Measurements from ENCODE around the gene TUBGCP4.
A peak's percentile ranks its signal among the peaks of the same experiment; 100 is the strongest.
"Not testable (repeated sequence)": the region's sequence is repeated elsewhere in the genome, so short reads cannot be mapped to it uniquely, and the experiment has no call there.

Gene TUBGCP4

DNA sequence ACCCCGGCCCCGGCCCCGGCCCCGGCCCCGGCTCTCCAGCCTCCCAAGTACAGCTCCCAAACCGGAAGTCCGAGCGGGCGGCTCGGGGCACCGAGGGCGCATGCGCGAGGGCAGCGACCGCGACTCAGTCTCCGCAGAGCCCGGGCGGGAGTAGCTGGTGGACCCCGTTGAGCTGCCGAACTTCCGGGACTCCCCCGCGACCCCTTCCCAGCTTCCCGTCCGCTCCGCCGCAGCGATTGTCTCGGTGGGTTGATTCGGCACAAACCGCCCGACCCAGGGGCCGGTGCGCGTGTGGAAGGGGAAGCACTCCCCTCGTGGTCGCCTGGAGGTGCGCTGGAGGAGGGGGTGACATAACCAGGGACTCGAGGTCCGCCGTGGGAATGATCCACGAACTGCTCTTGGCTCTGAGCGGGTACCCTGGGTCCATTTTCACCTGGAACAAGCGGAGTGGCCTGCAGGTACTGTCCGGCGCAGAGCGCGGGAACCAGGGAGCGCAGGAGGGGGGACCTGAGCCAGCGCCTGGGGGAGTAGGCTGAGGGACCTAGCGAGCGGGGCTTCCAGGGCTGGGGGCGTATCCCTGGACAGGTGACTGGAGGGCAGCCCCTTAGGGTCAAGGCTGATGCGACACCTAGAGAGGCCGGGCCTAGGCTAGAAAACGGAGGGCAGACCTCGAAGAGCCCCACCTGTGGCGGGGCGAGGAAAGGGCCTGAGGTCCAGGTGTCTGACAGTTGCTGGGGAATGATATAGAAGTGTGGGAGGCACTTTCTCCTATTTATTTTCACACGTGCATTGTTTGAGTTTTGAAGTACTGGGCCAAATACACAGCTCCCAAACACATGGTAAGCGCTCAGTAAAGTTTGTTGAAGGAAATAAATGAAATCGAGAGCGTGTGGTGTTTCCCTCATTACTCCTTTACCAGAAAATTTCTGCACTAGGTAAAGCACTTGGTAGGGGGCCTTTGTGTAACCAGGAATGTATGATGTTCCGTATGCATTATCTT, at the start of gene TUBGCP4, which contains the start of gene ZSCAN29:
TUBGCP4 (plus strand) TSS at position 127 of the 1,000 bp plus-strand sequence; CDS start at position 381, 254 bp downstream.
ZSCAN29 (minus strand) TSS at position 69 of the 1,000 bp plus-strand sequence. CDS start 1,130 bp downstream, outside the sequence.
- DNase-seq = peak; percentile 86

GRCh38 chr15:43325039-43325684, 45.7 kb upstream of the TUBGCP4 start:
- no peak for DNase-seq

GRCh38 chr15:43329217-43329959, 41.5 kb upstream of the TUBGCP4 start:
- DNase-seq = peak; percentile 55

DNA sequence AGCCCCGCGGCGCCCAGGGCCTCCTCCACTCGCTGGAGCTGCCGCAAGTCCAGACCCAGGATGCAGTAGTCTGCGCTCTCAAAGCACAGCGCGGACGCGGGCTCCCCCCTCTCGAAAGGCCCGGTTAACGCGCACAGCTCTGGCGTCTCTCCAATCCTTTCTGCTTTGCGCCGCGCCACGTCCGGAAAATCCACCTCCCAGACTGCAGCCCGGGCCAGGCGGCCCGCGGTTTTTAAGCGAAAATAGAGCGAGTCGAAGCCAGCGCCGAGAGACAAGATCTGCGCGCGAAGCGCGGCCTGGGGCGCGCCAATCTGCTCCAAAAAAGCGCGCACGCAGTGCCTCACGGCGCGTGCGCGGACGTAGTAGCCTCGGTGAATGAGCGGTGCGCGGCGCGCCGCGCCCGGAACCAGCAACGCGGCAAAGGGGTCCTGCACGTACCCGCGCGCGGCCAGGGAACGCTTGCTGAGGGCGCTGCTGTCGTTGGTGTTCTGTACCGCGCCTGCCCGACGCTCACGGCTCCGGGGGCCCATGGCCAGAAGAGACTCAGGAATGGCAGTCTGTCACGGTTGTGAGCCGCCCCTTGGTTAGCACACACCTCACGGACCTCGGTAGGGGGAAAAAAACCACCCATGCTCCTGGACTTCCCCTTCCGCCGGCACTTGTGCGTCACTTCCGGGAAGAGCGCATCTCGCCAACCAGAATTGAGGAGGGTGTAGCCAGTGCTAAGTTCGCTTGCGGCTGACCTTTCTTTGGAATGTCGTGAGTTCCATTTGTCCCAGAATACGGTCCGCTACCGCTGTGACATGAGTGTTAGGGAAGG, 40.7 kb upstream of the TUBGCP4 start, which contains the start of gene LCMT2:
LCMT2 (minus strand) TSS at position 614 of the 820 bp plus-strand sequence; CDS start at position 530, 84 bp downstream.
- peak; percentile 98 for DNase-seq

- DNase-seq = no peak
Observed at GRCh38 chr15:43330780-43331087, 40.2 kb upstream of the TUBGCP4 start.

DNA sequence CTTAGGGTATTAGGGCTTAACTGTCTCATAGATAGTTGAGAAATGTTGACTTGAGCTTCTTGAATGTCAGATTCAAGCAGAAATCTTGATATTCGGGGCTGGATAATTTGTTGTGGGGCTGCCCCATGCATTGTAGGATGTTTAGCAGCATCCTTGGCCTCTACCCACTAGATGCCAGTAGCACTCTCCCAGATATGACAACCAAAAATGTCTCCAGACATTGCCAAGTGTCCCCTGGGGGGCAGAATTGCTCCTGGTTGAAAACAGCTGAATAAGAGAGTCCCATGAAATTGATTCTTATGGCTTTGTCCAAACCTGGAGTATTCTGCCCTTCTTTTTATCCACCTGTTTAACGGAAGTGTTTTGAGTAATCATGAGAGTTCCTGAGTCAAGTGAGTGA, 24.6 kb upstream of the TUBGCP4 start:
- DNase-seq = peak; percentile 60

GRCh38 chr15:43347114-43347513, 23.8 kb upstream of the TUBGCP4 start:
- DNase-seq = no peak

GRCh38 chr15:43352693-43353382, 18.1 kb upstream of the TUBGCP4 start:
- DNase-seq = no peak

DNA sequence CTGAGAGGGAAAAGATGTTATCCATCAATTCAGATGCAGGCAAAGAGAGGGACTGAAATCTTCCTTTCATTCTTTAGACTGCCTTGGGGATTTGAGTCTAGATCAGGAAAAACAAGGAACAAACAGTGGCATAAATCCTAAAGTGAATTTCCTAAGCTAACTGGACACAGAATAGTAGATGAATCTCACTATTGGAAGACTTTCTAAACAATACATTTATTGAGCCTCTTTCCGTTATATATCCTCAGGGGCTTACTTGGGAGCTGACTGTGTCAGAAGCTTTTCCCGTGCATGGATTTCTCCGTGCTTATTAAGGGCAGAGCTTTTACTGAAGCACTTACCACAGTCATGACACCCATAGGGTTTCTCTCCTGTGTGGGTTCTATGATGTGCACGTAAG, 10.1 kb upstream of the TUBGCP4 start:
- no peak for DNase-seq

- no peak for DNase-seq
Observed at GRCh38 chr15:43361313-43361903, 9.5 kb upstream of the TUBGCP4 start.

DNA sequence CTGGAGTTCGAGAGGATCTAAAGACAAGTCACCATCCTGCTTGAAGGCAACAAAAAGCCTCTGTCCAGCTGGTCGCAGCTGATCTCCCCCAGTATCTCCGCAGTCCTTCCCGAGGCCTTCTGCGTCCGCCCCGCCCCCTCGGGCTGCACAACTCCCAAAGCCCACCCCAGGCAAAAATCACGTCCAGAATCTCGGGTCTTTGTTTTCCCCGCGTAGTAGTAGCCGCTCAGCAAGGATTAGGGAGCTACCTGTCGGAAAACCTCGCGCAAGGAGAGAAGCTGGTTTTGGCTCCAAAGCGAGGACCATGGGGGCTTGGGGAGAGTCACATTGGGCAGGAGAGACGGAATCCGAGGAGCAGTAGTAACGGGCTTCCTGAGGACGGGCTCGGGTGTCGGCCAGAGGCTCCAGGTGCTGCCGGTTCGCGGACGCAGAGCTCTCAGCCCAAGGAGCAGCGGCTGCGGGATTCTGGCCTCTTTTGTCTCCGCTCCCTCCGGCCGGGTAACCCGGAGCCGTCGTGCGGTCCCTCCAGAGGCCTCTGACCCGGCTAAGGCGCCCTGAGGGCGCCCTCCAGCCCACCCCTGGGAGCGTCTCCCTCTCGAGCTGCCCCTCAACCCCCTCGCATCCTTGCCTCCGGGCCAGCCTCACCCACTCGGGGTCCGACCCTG, 459 bp upstream of the TUBGCP4 start:
- DNase-seq = peak; percentile 11

DNA sequence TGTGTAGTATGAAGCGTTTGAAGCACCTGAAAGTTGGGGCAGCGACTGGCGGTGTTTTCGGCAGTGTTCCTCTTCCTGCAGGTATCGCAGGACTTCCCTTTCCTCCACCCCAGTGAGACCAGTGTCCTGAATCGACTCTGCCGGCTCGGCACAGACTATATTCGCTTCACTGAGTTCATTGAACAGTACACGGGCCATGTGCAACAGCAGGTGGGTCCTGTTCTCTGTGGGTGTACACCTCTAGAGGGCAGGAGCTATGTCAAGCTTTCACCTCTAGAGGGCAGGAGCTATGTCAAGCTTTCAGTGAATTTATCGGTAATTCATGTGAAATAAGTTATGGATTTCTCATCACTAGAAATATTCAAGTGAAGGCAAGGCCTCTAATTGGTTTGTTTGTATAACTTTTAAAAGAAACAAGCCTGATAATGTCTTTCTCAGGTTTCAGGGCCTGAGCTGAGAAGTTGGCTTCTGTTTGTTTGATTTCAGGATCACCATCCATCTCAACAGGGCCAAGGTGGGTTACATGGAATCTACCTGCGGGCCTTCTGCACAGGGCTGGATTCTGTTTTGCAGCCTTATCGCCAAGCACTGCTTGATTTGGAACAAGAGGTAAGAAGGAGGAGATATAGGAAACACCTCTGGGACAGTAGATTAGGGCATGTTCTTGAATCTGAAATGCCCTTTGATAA, 5.3 kb downstream of the TUBGCP4 start:
- peak; percentile 59 for DNase-seq

GRCh38 chr15:43378601-43379000, 7.7 kb downstream of the TUBGCP4 start:
- peak; percentile 81 for DNase-seq

DNA sequence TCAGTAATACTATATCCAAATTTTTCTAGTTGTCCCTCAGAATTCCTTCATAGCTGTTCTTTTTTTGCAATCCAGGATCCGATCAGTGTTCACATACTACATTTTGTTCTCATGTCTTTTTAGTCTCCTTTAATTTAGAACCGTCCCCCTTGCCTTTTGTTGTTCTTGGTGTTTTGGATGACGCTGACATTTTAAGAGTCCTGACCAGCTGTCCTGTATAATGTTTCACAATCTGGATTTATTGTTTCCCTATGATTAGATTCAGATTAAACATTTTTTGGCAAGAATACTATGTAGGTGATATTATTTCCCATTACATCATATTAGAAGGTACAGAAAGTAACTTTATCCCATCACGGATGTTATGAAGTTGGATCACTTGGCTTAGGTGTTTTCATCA, 11.4 kb downstream of the TUBGCP4 start:
- DNase-seq = no peak

DNA sequence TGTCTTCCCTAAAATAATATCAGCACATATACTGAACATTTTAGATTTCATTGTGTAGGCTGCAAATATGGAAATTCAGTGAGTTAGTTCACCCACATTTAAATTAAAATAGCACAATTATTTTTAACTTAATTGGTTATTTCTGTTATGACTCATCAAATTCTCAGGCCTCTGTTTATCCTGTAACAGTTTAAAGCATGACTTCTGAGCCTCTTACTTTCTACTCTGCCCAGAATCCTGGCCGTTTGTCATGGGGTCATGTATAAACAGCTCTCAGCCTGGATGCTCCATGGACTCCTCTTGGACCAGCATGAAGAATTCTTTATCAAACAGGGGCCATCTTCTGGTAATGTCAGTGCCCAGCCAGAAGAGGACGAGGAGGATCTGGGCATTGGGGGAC, 12.2 kb downstream of the TUBGCP4 start:
- no peak for DNase-seq

- DNase-seq = no peak
Observed at GRCh38 chr15:43390723-43391122, 19.8 kb downstream of the TUBGCP4 start.

DNA sequence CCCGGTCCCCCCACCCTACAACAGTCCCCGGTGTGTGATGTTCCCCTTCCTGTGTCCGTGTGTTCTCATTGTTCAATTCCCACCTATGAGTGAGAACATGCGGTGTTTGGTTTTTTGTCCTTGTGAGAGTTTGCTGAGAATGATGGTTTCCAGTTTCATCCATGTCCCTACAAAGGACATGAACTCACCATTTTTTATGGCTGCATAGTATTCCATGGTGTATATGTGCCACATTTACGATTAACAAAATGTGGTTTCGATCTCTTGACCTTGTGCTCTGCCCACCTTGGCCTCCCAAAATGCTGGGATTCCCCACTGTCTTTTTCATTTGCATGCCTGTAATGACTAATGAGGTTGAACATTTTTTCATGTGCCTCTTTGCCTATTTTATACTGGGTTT, 22.7 kb downstream of the TUBGCP4 start:
- not testable (repeated sequence) for DNase-seq

DNA sequence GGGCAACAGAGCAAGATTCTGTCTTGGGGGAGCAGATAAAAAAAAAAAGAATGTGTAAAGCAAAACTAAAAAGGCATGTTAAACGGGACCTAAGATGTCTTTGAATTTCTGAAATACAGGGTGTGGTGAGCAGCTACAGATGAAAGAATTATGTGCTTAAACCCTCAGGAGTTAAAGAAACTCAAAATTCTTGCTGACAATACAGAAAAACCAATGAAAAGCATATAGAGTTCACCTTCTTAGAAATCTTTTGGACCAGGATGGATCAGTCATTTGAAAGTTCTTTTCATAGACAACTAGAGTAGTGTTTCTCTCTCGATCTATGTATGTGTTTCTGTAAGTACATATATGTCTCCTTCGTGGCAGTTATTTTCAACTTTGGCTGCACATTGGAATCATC, 31.4 kb downstream of the TUBGCP4 start:
- DNase-seq = no peak

GRCh38 chr15:43403616-43404015, 32.7 kb downstream of the TUBGCP4 start:
- DNase-seq = no peak

GRCh38 chr15:43404130-43404529, 33.2 kb downstream of the TUBGCP4 start:
- DNase-seq = no peak

Measured in hematopoietic multipotent progenitor cell treated with erythropoietin and hydrocortisone succinate and interleukin-3 and kit ligand, for 8 days (in vitro differentiated cells).